ENCODE results near the gene RBPJL.

RBPJL gene

GRCh38 chr20:45341579-45341938, 34.9 kb downstream of the RBPJL start:
- Histone ChIP-seq H3K79me2 (ENCODE audit: low read length) (peaks cover 4% of the 10 kb centered on the region; the same call in 1 of the 2 replicates), H3K4me3 (ENCODE audit: low read length) (no peak overlapping the region), H3K9ac (ENCODE audit: low read length) (no peak overlapping the region), H3K4me2 (ENCODE audit: low read depth, low read length) (no peak overlapping the region), H3K27me3 (replicated peaks; ENCODE audit: insufficient read depth, low read length) (peaks cover under 1% of the 10 kb centered on the region; the same call in 1 of the 2 replicates), H4K20me1 (ENCODE audit: insufficient read depth, low read length) (no peaks in the 10 kb centered on the region), H3K36me3 (replicated peaks; ENCODE audit: insufficient read depth, low read length) (no peaks in the 10 kb centered on the region), H3K27ac (ENCODE audit: low read length) (no peak overlapping the region), H3K4me1 (ENCODE audit: low read length) (peaks cover 28% of the 10 kb centered on the region), H3K9me2 (replicated peaks; ENCODE audit: insufficient read depth, low read length) (no peaks in the 10 kb centered on the region), H3F3A (ENCODE audit: insufficient read depth, low read length) (peaks cover 5% of the 10 kb centered on the region; the same call in 1 of the 2 replicates), H3K9me3 (replicated peaks; ENCODE audit: insufficient read depth, low read length) (no peaks in the 10 kb centered on the region), H2AFZ (ENCODE audit: low read length) (no peak overlapping the region)
- no peak for TF ChIP-seq EZH2 (optimal IDR thresholded peaks at IDR 0.05; ENCODE audit: low read depth, low read length)
- no peak for DNase-seq

GRCh38 chr20:45341939-45342854, 35.6 kb downstream of the RBPJL start:
- H3K79me2 ChIP-seq (ENCODE audit: low read length) = peaks cover 4% of the 10 kb centered on the region; the same call in 1 of the 2 replicates
- no peaks in the 10 kb centered on the region for H4K20me1 ChIP-seq (ENCODE audit: insufficient read depth, low read length)
- DNase-seq = no peak
- peaks cover 7% of the 10 kb centered on the region; the same call in 1 of the 2 replicates for H3K27me3 ChIP-seq (replicated peaks; ENCODE audit: insufficient read depth, low read length)
- H3K27ac ChIP-seq (ENCODE audit: low read length) = no peak overlapping the region
- H3K9me3 ChIP-seq (replicated peaks; ENCODE audit: insufficient read depth, low read length) = no peaks in the 10 kb centered on the region
- no peaks in the 10 kb centered on the region for H3K36me3 ChIP-seq (replicated peaks; ENCODE audit: insufficient read depth, low read length)
- H3K4me2 ChIP-seq (ENCODE audit: low read depth, low read length) = no peak overlapping the region
- no peak for TF ChIP-seq EZH2 (optimal IDR thresholded peaks at IDR 0.05; ENCODE audit: low read depth, low read length)
- no peak for TF ChIP-seq EZH2phosphoT487 (IDR thresholded peaks at IDR 0.05; ENCODE audit: low read length)
- no peak for TF ChIP-seq CTCF (IDR thresholded peaks at IDR 0.05; ENCODE audit: low read length)
- H3K4me1 ChIP-seq (ENCODE audit: low read length) = peaks cover 28% of the 10 kb centered on the region
- no peak overlapping the region for H3K9ac ChIP-seq (ENCODE audit: low read length)
- H2AFZ ChIP-seq (ENCODE audit: low read length) = no peak overlapping the region
- peaks cover 5% of the 10 kb centered on the region; the same call in 1 of the 2 replicates for H3F3A ChIP-seq (ENCODE audit: insufficient read depth, low read length)
- H3K9me2 ChIP-seq (replicated peaks; ENCODE audit: insufficient read depth, low read length) = no peaks in the 10 kb centered on the region
- no peak overlapping the region for H3K4me3 ChIP-seq (ENCODE audit: low read length)

- H3K9me3 ChIP-seq (replicated peaks; ENCODE audit: insufficient read depth, low read length) = no peaks in the 10 kb centered on the region
- peaks cover 5% of the 10 kb centered on the region; the same call in 1 of the 2 replicates for H3F3A ChIP-seq (ENCODE audit: insufficient read depth, low read length)
- peaks cover 8% of the 10 kb centered on the region; the same call in 1 of the 2 replicates for H3K27me3 ChIP-seq (replicated peaks; ENCODE audit: insufficient read depth, low read length)
- no peak overlapping the region for H3K4me3 ChIP-seq (ENCODE audit: low read length)
- no peak overlapping the region for H2AFZ ChIP-seq (ENCODE audit: low read length)
- H3K36me3 ChIP-seq (replicated peaks; ENCODE audit: insufficient read depth, low read length) = no peaks in the 10 kb centered on the region
- TF ChIP-seq EZH2phosphoT487 (IDR thresholded peaks at IDR 0.05; ENCODE audit: low read length) = no peak
- TF ChIP-seq EZH2 (optimal IDR thresholded peaks at IDR 0.05; ENCODE audit: low read depth, low read length) = no peak
- no peak for TF ChIP-seq CTCF (IDR thresholded peaks at IDR 0.05; ENCODE audit: low read length)
- peaks cover 28% of the 10 kb centered on the region for H3K4me1 ChIP-seq (ENCODE audit: low read length)
- H3K9ac ChIP-seq (ENCODE audit: low read length) = no peak overlapping the region
- H3K9me2 ChIP-seq (replicated peaks; ENCODE audit: insufficient read depth, low read length) = no peaks in the 10 kb centered on the region
- H3K79me2 ChIP-seq (ENCODE audit: low read length) = peaks cover 4% of the 10 kb centered on the region; the same call in 1 of the 2 replicates
- no peak overlapping the region for H3K4me2 ChIP-seq (ENCODE audit: low read depth, low read length)
- no peaks in the 10 kb centered on the region for H4K20me1 ChIP-seq (ENCODE audit: insufficient read depth, low read length)
- no peak overlapping the region for H3K27ac ChIP-seq (ENCODE audit: low read length)
- DNase-seq = no peak
Measured at GRCh38 chr20:45342855-45343531, 36.4 kb downstream of the RBPJL start.

Measured in MM.1S (cell line).